HG02840 (cell line): ENCODE results near the gene HSF4.
A peak's percentile ranks its signal among the peaks of the same experiment; 100 is the strongest.

Source experiments
- ATAC-seq: cut with Tn5 transposase; IDR thresholded peaks from one replicate; pipeline ENCODE4 v1.9.1; 2021; ENCODE audit warnings: mild to moderate bottlenecking, moderate library complexity, moderate number of reproducible peaks; ENCODE audit not compliant: unreplicated experiment, low FRiP score

HSF4 gene

GRCh38 chr16:67166110-67166547 lies 1.6 kb downstream of the HSF4 start:
- no peak for ATAC-seq

- ATAC-seq, result no peak
Measured at GRCh38 chr16:67166598-67167168, 2.1 kb downstream of the HSF4 start.

- ATAC-seq, result no peak
Measured at GRCh38 chr16:67167588-67167987, 3.0 kb downstream of the HSF4 start.

- no peak for ATAC-seq
Measured at GRCh38 chr16:67169011-67169451, 4.5 kb downstream of the HSF4 start.

- ATAC-seq, result no peak
Measured at GRCh38 chr16:67169642-67170167, 5.2 kb downstream of the HSF4 start.

- ATAC-seq, result peak; percentile 39
Measured at GRCh38 chr16:67170168-67170948, 5.8 kb downstream of the HSF4 start, which contains the start of gene NOL3. TSS of gene NOL3 (plus strand) at chr16:67170538.

- ATAC-seq, result no peak
Measured at GRCh38 chr16:67170949-67171649, 6.6 kb downstream of the HSF4 start.

GRCh38 chr16:67173323-67173722 lies 8.8 kb downstream of the HSF4 start:
- ATAC-seq, result no peak

- no peak for ATAC-seq
Measured at GRCh38 chr16:67173808-67174705, 9.5 kb downstream of the HSF4 start.

GRCh38 chr16:67174706-67175231 lies 10.2 kb downstream of the HSF4 start:
- ATAC-seq, result no peak

GRCh38 chr16:67176662-67177061 lies 12.1 kb downstream of the HSF4 start:
- no peak for ATAC-seq

- ATAC-seq, result no peak
Measured at GRCh38 chr16:67177743-67178699, 13.5 kb downstream of the HSF4 start.

GRCh38 chr16:67179421-67180080 lies 15.0 kb downstream of the HSF4 start:
- ATAC-seq, result no peak

- ATAC-seq, result no peak
Measured at GRCh38 chr16:67180166-67180565, 15.6 kb downstream of the HSF4 start.

GRCh38 chr16:67181346-67181745 lies 16.8 kb downstream of the HSF4 start:
- no peak for ATAC-seq

- no peak for ATAC-seq
Measured at GRCh38 chr16:67182288-67182687, 17.7 kb downstream of the HSF4 start.

- peak; percentile 3 for ATAC-seq
Measured at GRCh38 chr16:67183284-67183626, 18.7 kb downstream of the HSF4 start.
